KMS-11 (cell line): ENCODE measurements around the gene BCL2L11.

ENCODE experiments used
- H2AFZ ChIP-seq: fragments of 200-600 bp; sonication (generic); 2 replicates; pipeline ENCODE4 v1.6.1; 2016; ENCODE audit warnings: antibody characterized with exemption, mixed run types, low read depth
- H3K27ac ChIP-seq: fragments of 200-600 bp; sonication (generic); 2 replicates; pipeline ENCODE4 v1.6.1; 2016; ENCODE audit warnings: mild to moderate bottlenecking, mixed run types
- H3K27me3 ChIP-seq: fragments of 200-600 bp; sonication (generic); 2 replicates; pipeline ENCODE4 v1.6.1; 2017; ENCODE audit warnings: mild to moderate bottlenecking, low read depth, mixed run types, moderate library complexity; ENCODE audit not compliant: insufficient read depth
- H3K36me3 ChIP-seq: fragments of 200-600 bp; sonication (generic); 2 replicates; pipeline ENCODE4 v1.6.1; 2017; ENCODE audit warnings: mild to moderate bottlenecking, mixed run types; ENCODE audit not compliant: insufficient read depth
- H3K4me1 ChIP-seq: fragments of 200-600 bp; sonication (generic); 2 replicates; pipeline ENCODE4 v1.6.1; 2016; ENCODE audit warnings: mild to moderate bottlenecking, low read depth, mixed run types; ENCODE audit not compliant: poor library complexity, severe bottlenecking
- H3K4me2 ChIP-seq: fragments of 200-600 bp; sonication (generic); 2 replicates; pipeline ENCODE4 v1.7.0; 2016; ENCODE audit warnings: mild to moderate bottlenecking, mixed run types
- H3K4me3 ChIP-seq: fragments of 200-600 bp; sonication (generic); IDR thresholded peaks from 2 replicates; pipeline ENCODE4 v1.6.1; 2017; ENCODE audit warnings: low read depth, low read length, mixed read lengths; ENCODE audit not compliant: insufficient read depth
- H3K79me2 ChIP-seq: fragments of 200-600 bp; sonication (generic); 2 replicates; pipeline ENCODE4 v1.6.1; 2016; ENCODE audit warnings: low read depth, mixed run types; ENCODE audit not compliant: insufficient read depth
- H3K9ac ChIP-seq: fragments of 200-600 bp; sonication (generic); 2 replicates; pipeline ENCODE4 v1.6.1; 2016; ENCODE audit warnings: mild to moderate bottlenecking, mixed run types
- H4K20me1 ChIP-seq: fragments of 200-600 bp; sonication (generic); 2 replicates; pipeline ENCODE4 v1.6.1; 2016; ENCODE audit warnings: mild to moderate bottlenecking, mixed run types; ENCODE audit not compliant: insufficient read depth
- CTCF ChIP-seq: fragments of 200-600 bp; sonication (generic); conservative IDR thresholded peaks from 2 replicates; pipeline ENCODE4 v1.6.1; 2017; ENCODE audit warnings: low read depth, mild to moderate bottlenecking, antibody characterized with exemption, low read length, moderate library complexity, mixed read lengths

The BCL2L11 gene

GRCh38 chr2:111186933-111187332 lies 66.2 kb downstream of the BCL2L11 start:
- H3K27me3 ChIP-seq: no peaks in the 10 kb centered on the region
- H3K4me2 ChIP-seq: no peak overlapping the region
- H3K27ac ChIP-seq: no peak overlapping the region
- no peak overlapping the region for H3K9ac ChIP-seq
- no peak for TF ChIP-seq CTCF
- no peaks in the 10 kb centered on the region for H3K36me3 ChIP-seq
- H3K4me3 ChIP-seq: no peak overlapping the region
- no peaks in the 10 kb centered on the region for H3K4me1 ChIP-seq
- no peak overlapping the region for H2AFZ ChIP-seq
- no peaks in the 10 kb centered on the region for H4K20me1 ChIP-seq
- H3K79me2 ChIP-seq: no peaks in the 10 kb centered on the region

GRCh38 chr2:111188681-111189080 lies 68.0 kb downstream of the BCL2L11 start:
- Histone ChIP-seq H3K27me3 (no peaks in the 10 kb centered on the region), H2AFZ (no peak overlapping the region), H3K36me3 (no peaks in the 10 kb centered on the region), H3K4me3 (no peak overlapping the region), H3K27ac (no peak overlapping the region), H3K79me2 (no peaks in the 10 kb centered on the region), H3K9ac (no peak overlapping the region), H3K4me1 (no peaks in the 10 kb centered on the region), H4K20me1 (no peaks in the 10 kb centered on the region), H3K4me2 (no peak overlapping the region)
- TF ChIP-seq CTCF: no peak

- H4K20me1 ChIP-seq: no peaks in the 10 kb centered on the region
Observed at GRCh38 chr2:111189106-111189505, 68.4 kb downstream of the BCL2L11 start.

GRCh38 chr2:111190816-111191540 lies 70.3 kb downstream of the BCL2L11 start:
- no peaks in the 10 kb centered on the region for H3K4me1 ChIP-seq
- no peak overlapping the region for H2AFZ ChIP-seq
- no peaks in the 10 kb centered on the region for H4K20me1 ChIP-seq
- H3K9ac ChIP-seq: no peak overlapping the region
- no peak overlapping the region for H3K4me3 ChIP-seq
- H3K27ac ChIP-seq: no peak overlapping the region
- H3K4me2 ChIP-seq: no peak overlapping the region
- TF ChIP-seq CTCF: no peak
- H3K27me3 ChIP-seq: no peaks in the 10 kb centered on the region
- H3K36me3 ChIP-seq: no peaks in the 10 kb centered on the region
- no peaks in the 10 kb centered on the region for H3K79me2 ChIP-seq

More at GRCh38 chr2:111189106-111189505, 68.4 kb downstream of the BCL2L11 start:
- no peak for TF ChIP-seq CTCF
- Histone ChIP-seq H3K4me2 (no peak overlapping the region), H3K9ac (no peak overlapping the region), H3K4me1 (no peaks in the 10 kb centered on the region), H3K36me3 (no peaks in the 10 kb centered on the region), H2AFZ (no peak overlapping the region), H3K4me3 (no peak overlapping the region), H3K27me3 (no peaks in the 10 kb centered on the region), H3K27ac (no peak overlapping the region), H3K79me2 (no peaks in the 10 kb centered on the region)
